ENCODE measurements around the gene HMCN2. TPM values are rescaled to one million over a fixed set of nuclear protein-coding genes. Genes with fewer than 3 reads are reported as not detected.

The HMCN2 gene
- total RNA-seq, 1 experiment from 2014 or later, result 8.6 TPM

DNA sequence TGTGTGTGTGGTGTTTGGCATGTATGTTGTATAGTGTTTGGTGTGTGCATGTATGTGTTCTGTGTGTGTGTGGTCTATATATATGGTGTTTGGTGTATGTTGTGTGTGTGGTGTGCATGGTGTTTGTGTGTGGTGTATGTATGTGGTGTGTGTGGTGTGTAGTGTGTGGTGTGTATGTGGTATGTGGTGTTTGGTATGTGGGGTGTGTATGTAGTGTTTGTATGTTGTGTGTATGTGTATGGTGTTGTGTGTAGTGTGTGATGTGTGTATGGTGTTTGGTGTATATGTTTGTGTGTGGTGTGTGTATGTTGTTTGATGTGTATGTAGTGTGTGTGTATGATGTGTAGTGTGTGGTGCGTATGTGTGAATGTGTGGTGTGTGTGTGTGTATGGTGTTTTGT is 78.8 kb downstream of the HMCN2 start:
- Histone ChIP-seq H2BK5ac (ENCODE audit: insufficient read length, low read length) (no peak overlapping the region), H4K5ac (ENCODE audit: insufficient read length, low read depth, low read length) (peak overlapping the region; percentile 1), H2BK15ac (ENCODE audit: low read depth, low read length) (no peak overlapping the region), H3K9me3 (ENCODE audit: control insufficient read depth, low read depth, low read length) (no peaks in the 10 kb centered on the region), H2AFZ (ENCODE audit: low read length) (no peak overlapping the region), H2AK5ac (ENCODE audit: insufficient read length, low read length) (no peak overlapping the region), H2BK120ac (ENCODE audit: low read depth, low read length, poor library complexity, severe bottlenecking) (no peak overlapping the region), H3K79me2 (ENCODE audit: insufficient read depth, low read length) (no peaks in the 10 kb centered on the region), H2BK20ac (ENCODE audit: low read depth, low read length, poor library complexity, severe bottlenecking) (no peak overlapping the region), H3K56ac (ENCODE audit: insufficient read length, low read depth, low read length) (no peak overlapping the region), H3K23ac (ENCODE audit: insufficient read length, low read depth, low read length) (no peak overlapping the region), H4K20me1 (ENCODE audit: control insufficient read depth, insufficient read depth, insufficient read length) (no peaks in the 10 kb centered on the region), H3T11ph (ENCODE audit: low read length) (no peak overlapping the region), H4K8ac (replicated peaks; ENCODE audit: insufficient read length, low read depth, low read length) (no peak overlapping the region), H4K91ac (ENCODE audit: insufficient read length, low read depth, low read length) (no peak overlapping the region), H3K18ac (ENCODE audit: insufficient read length, low read depth, low read length) (no peak overlapping the region), H3K79me1 (ENCODE audit: insufficient read depth, low read depth, low read length, poor library complexity, severe bottlenecking) (no peaks in the 10 kb centered on the region), H3K4me1 (ENCODE audit: insufficient read depth, low read length) (no peaks in the 10 kb centered on the region), H3K27me3 (ENCODE audit: insufficient read depth, low read length) (no peaks in the 10 kb centered on the region), H3K23me2 (ENCODE audit: insufficient read length, low read depth, low read length, poor library complexity, severe bottlenecking) (no peaks in the 10 kb centered on the region), H3K4me2 (ENCODE audit: insufficient read depth, insufficient read length, low read length) (no peak overlapping the region), H3K27ac (ENCODE audit: insufficient read length, low read depth, low read length) (no peak overlapping the region), H3K4ac (ENCODE audit: low read depth, low read length) (no peak overlapping the region), H2BK12ac (ENCODE audit: insufficient read length, low read depth, low read length) (no peak overlapping the region), H3K14ac (ENCODE audit: insufficient read depth, low read length) (no peak overlapping the region), H3K9ac (ENCODE audit: extremely low read depth, insufficient read length, low read length) (no peak overlapping the region)
- H3K27ac Mint-ChIP-seq, result no peak overlapping the region
- no peaks in the 10 kb centered on the region for H3K36me3 Mint-ChIP-seq (ENCODE audit: insufficient read depth in 1 of 3, low read depth in 3 of 3)
- WGBS (ENCODE audit: extremely low coverage, insufficient read length, low lambda C conversion rate), result 100% methylated on average over 1 of the region's 1 CpG
- no peaks in the 10 kb centered on the region for H3K27me3 Mint-ChIP-seq (ENCODE audit: low read depth)
- DNase-seq, result no peak
- no peak for TF ChIP-seq CTCF (conservative IDR thresholded peaks at IDR 0.05)
- peaks cover 2 to 3% of the 10 kb centered on the region in 2 experiments; a peak in 3 of 4 replicates for H3K4me1 Mint-ChIP-seq
- no peaks in the 10 kb centered on the region for H3K9me3 Mint-ChIP-seq
- no peak overlapping the region for H3K4me3 Mint-ChIP-seq

Data from H9 (cell line).